GM18520 (cell line): ENCODE data around the gene IGSF8.

ENCODE experiments used
- ATAC-seq: cut with Tn5 transposase; IDR thresholded peaks from one replicate; pipeline ENCODE4 v1.9.1; 2021; ENCODE audit not compliant: unreplicated experiment

The IGSF8 gene

GRCh38 chr1:160090760-160091159 lies 7.7 kb downstream of the IGSF8 start:
- no peak for ATAC-seq

GRCh38 chr1:160089883-160090282 lies 8.5 kb downstream of the IGSF8 start:
- no peak for ATAC-seq

GRCh38 chr1:160087118-160087662 lies 11.2 kb downstream of the IGSF8 start:
- no peak for ATAC-seq

- no peak for ATAC-seq
Measured at GRCh38 chr1:160086456-160086892, 11.9 kb downstream of the IGSF8 start.

- ATAC-seq, result no peak
Measured at GRCh38 chr1:160085686-160086455, 12.5 kb downstream of the IGSF8 start.

- no peak for ATAC-seq
Measured at GRCh38 chr1:160084771-160085321, 13.6 kb downstream of the IGSF8 start.

GRCh38 chr1:160083968-160084770 lies 14.2 kb downstream of the IGSF8 start:
- ATAC-seq, result no peak

GRCh38 chr1:160082926-160083325 lies 15.5 kb downstream of the IGSF8 start:
- no peak for ATAC-seq

GRCh38 chr1:160082487-160082886 lies 15.9 kb downstream of the IGSF8 start:
- no peak for ATAC-seq

GRCh38 chr1:160081261-160081936 lies 17.0 kb downstream of the IGSF8 start, which contains the start of gene KCNJ9:
Gene KCNJ9, plus strand, starts transcription at chr1:160081538. Its CDS starts 2,493 bp downstream, at chr1:160084031.
- ATAC-seq, result no peak

- no peak for ATAC-seq
Measured at GRCh38 chr1:160080381-160081100, 17.9 kb downstream of the IGSF8 start.

GRCh38 chr1:160079448-160079847 lies 19.0 kb downstream of the IGSF8 start:
- ATAC-seq, result no peak

- no peak for ATAC-seq
Measured at GRCh38 chr1:160078512-160079195, 19.8 kb downstream of the IGSF8 start.

GRCh38 chr1:160077486-160077885 lies 20.9 kb downstream of the IGSF8 start:
- no peak for ATAC-seq

GRCh38 chr1:160076295-160076694 lies 22.1 kb downstream of the IGSF8 start:
- no peak for ATAC-seq

GRCh38 chr1:160075836-160076235 lies 22.6 kb downstream of the IGSF8 start:
- no peak for ATAC-seq

GRCh38 chr1:160074865-160075264 lies 23.6 kb downstream of the IGSF8 start:
- no peak for ATAC-seq

- ATAC-seq, result no peak
Measured at GRCh38 chr1:160071289-160071688, 27.1 kb downstream of the IGSF8 start.

- no peak for ATAC-seq
Measured at GRCh38 chr1:160070243-160071163, 27.9 kb downstream of the IGSF8 start.
